GM12891 (cell line): ENCODE data around the gene MYL3.

ENCODE experiments used
- PAX5 ChIP-seq: IDR thresholded peaks from 2 replicates; pipeline ENCODE4 v1.6.1; 2011; ENCODE audit warnings: low read length, moderate library complexity, mild to moderate bottlenecking; ENCODE audit not compliant: insufficient read depth, severe bottlenecking
- POLR2A ChIP-seq: IDR thresholded peaks from 2 replicates; pipeline ENCODE4 v1.6.1; 2011; ENCODE audit warnings: low read depth, low read length, control low read depth
- TAF1 ChIP-seq: IDR thresholded peaks from 2 replicates; pipeline ENCODE4 v1.6.1; 2011; ENCODE audit warnings: low read depth, low read length, control low read depth

DNA sequence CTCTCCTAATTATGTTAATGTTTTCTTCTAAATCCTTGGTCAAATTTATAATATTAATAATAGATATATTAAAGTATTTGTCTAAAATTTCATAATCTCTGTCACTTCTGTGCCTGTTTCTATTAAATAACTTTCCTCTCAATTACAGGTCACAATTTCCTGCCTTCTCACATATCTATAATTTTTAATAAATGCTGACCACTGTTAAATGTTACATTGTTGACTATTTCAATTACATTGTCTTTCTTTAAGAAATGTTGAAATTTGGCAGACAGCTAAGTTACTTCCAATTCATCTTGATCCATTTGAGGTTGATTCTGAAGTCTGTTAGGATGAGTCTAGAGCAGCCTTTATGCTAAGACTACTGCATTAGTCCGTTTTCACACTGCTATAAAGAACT lies 41.7 kb downstream of the MYL3 start:
- TF ChIP-seq POLR2A (no peak), TAF1 (no peak), PAX5 (no peak)
